GM19463 (cell line): Measurements from ENCODE around the gene BCAM.
A peak's percentile ranks its signal among the peaks of the same experiment; 100 is the strongest.

ENCODE experiments used
- ATAC-seq: cut with Tn5 transposase; IDR thresholded peaks from one replicate; pipeline ENCODE4 v1.9.1; 2021; ENCODE audit warnings: mild to moderate bottlenecking, moderate library complexity; ENCODE audit not compliant: unreplicated experiment

The BCAM gene

GRCh38 chr19:44789943-44790483 lies 18.9 kb upstream of the BCAM start:
- no peak for ATAC-seq

GRCh38 chr19:44792281-44792680 lies 16.6 kb upstream of the BCAM start:
- no peak for ATAC-seq

GRCh38 chr19:44794610-44795009 lies 14.3 kb upstream of the BCAM start:
- no peak for ATAC-seq

- no peak for ATAC-seq
Measured at GRCh38 chr19:44795398-44795987, 13.4 kb upstream of the BCAM start.

- ATAC-seq, result no peak
Measured at GRCh38 chr19:44796701-44797115, 12.2 kb upstream of the BCAM start.

- ATAC-seq, result no peak
Measured at GRCh38 chr19:44799627-44800346, 9.1 kb upstream of the BCAM start.

GRCh38 chr19:44800461-44800860 lies 8.4 kb upstream of the BCAM start:
- peak; percentile 86 for ATAC-seq

- no peak for ATAC-seq
Measured at GRCh38 chr19:44803442-44804428, 5.2 kb upstream of the BCAM start.

- no peak for ATAC-seq
Measured at GRCh38 chr19:44806291-44806690, 2.6 kb upstream of the BCAM start.

- ATAC-seq, result no peak
Measured at GRCh38 chr19:44807162-44807561, 1.7 kb upstream of the BCAM start.

- no peak for ATAC-seq
Measured at GRCh38 chr19:44807652-44808462, 1.0 kb upstream of the BCAM start.

- no peak for ATAC-seq
Measured at GRCh38 chr19:44809577-44810233, 802 bp downstream of the BCAM start.

GRCh38 chr19:44810234-44811121 lies 1.6 kb downstream of the BCAM start:
- ATAC-seq, result no peak

- ATAC-seq, result no peak
Measured at GRCh38 chr19:44811122-44811419, 2.2 kb downstream of the BCAM start.

- ATAC-seq, result no peak
Measured at GRCh38 chr19:44812142-44812718, 3.3 kb downstream of the BCAM start.

- ATAC-seq, result no peak
Measured at GRCh38 chr19:44813070-44813840, 4.4 kb downstream of the BCAM start.

GRCh38 chr19:44813841-44814470 lies 5.1 kb downstream of the BCAM start:
- ATAC-seq, result no peak

- no peak for ATAC-seq
Measured at GRCh38 chr19:44814517-44814916, 5.6 kb downstream of the BCAM start.
